HG02610 (cell line): ENCODE results near the gene IFT81.
"Not testable (repeated sequence)": the region's sequence is repeated elsewhere in the genome, so short reads cannot be mapped to it uniquely, and the experiment has no call there.

Experiments
- ATAC-seq: cut with Tn5 transposase; IDR thresholded peaks from one replicate; pipeline ENCODE4 v1.9.1; 2021; ENCODE audit warnings: mild to moderate bottlenecking, moderate library complexity; ENCODE audit not compliant: unreplicated experiment

The IFT81 gene

GRCh38 chr12:110235383-110235782 lies 111.2 kb downstream of the IFT81 start:
- no peak for ATAC-seq

- ATAC-seq, result no peak
Measured at GRCh38 chr12:110243227-110243626, 119.1 kb downstream of the IFT81 start.

DNA sequence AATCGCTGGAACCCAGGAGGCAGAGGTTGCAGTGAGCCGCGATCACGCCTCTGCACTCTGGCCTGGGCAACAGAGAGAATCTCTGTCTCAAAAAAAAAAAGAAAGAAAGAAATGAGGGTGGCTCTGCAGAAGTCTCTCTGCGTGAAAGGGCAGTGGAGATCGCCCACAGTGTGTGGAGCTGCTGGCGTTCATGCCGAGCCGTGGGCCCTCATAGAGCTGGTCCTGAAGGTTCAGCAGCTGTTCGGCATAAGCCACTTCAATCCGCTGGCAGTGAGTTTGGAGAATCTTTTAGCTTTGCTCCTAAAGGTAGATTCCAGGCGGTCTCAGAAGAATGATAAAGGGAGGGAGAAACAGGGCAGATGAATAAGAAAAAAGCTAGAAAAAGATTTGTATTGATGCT lies 120.2 kb downstream of the IFT81 start:
- no peak for ATAC-seq

DNA sequence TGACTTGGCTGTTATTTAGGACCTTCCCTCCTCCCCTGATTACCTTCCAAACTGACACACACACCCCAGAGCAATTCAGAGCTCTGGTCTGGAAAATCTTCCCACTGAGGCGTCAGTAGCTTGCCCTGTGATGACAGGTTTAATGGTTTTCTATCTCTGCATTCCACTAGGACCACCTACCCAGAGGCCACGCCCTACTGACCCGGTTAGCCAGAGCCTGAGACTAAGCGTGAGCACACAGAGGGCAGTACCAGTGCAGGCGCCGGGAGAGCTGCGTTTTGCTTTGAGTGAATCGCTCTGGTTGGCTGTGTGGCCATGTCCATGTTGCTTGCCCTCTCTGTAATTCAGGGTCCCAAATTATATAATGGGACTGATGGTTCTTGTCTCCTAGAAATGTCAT lies 120.7 kb downstream of the IFT81 start:
- ATAC-seq, result no peak

GRCh38 chr12:110245369-110245772 lies 121.2 kb downstream of the IFT81 start:
- ATAC-seq, result no peak

DNA sequence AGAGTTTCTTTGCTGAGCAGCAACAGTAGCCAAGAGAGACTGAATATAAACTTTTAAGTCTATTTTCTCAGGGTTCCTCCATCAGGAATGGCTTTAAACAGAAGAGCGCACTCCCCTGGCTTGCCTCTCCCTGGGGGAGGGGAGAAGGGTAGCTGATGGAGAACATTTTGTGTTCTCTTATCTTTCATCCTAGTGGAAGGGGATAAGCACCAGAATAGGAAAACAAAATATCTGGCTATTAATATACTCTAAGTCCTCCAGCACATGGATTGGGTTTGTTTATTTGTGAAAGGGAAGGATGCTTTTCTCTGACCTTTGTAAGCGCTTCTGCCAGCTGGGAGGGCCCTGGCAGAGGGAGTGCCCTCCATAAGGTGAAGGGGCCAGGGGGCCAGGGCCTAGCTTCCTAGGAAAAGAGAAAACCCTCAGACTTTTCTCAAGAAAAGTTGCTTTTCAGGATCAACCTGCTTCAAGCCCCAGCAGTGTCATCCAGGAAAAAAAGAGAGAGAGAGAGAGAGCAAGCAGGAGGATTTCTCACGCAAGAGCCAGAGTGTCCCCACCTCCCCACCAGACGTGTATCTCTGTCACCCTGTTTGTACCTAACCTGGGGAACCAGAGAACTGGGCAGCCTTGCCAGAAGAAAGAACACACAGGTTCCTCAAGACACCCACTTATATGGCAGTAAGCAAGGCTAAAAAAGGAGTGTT lies 122.6 kb downstream of the IFT81 start:
- no peak for ATAC-seq

DNA sequence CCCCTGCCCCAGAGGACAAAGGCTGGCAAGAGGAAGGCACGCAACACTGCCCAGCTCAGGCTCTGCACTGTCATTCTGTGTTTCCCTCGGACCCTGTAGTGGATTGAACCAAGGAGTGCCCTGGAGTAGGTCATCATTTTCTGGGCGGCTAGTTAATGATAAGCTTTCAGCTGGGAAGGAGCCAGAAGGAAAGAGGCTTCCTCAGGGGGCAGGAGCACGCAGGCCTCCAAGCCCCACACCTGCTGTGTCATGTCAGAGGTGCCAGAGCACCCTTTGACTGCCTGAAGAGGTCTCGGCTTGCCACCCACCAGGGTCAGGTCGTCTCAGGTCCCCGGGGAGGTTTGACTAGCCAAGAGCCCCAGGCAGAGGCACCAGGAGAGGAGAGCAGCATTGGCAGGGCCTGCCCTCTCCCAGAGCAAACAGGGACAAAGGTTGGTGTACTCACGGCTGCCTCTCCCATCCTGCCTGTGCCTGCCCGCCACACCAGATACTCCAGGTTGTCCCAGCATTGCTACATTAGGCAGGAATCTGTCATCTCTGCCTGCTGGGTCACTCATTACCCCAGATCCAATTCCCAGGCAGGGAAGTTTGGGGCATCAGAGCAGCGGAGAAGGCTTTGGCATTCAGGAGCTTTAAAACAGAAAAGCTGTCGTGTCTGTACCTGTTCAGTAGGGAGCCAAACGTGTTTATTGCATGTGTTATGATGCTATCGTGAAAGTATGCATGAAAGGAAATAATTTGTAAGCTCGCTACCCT lies 123.4 kb downstream of the IFT81 start:
- ATAC-seq, result no peak

- ATAC-seq, result no peak
Measured at GRCh38 chr12:110248096-110248447, 123.9 kb downstream of the IFT81 start.

GRCh38 chr12:110249105-110249504 lies 124.9 kb downstream of the IFT81 start:
- ATAC-seq, result no peak

DNA sequence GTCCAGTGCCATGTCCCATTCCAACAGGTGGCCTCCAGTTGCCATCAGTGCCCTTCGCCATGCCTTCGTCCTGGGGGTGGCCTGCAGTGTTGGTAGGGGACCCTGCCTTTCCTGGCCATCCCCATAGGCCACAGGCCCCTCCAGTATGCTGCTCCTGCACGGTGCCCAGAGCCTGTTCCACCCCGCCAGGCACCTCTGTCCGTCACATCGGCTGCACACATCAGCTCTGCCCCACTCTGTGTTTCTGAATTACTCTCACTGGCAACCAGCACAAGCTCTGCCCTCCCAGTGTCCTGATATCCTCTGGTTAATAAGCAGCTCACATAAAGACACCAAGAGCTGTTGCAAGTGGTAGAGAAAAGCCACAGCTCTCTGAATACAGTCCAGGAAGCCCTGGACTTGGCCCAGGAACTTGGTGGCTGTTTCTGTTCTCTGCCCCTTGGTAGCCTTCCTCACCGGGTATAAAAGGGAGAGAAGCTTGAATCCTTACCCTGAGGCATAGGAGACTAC lies 125.6 kb downstream of the IFT81 start:
- ATAC-seq, result no peak

- no peak for ATAC-seq
Measured at GRCh38 chr12:110251381-110251780, 127.2 kb downstream of the IFT81 start.

GRCh38 chr12:110252716-110253115 lies 128.6 kb downstream of the IFT81 start:
- no peak for ATAC-seq

- no peak for ATAC-seq
Measured at GRCh38 chr12:110253176-110253575, 129.0 kb downstream of the IFT81 start.

- no peak for ATAC-seq
Measured at GRCh38 chr12:110254971-110255540, 130.9 kb downstream of the IFT81 start.

- not testable (repeated sequence) for ATAC-seq
Measured at GRCh38 chr12:110255890-110256456, 131.8 kb downstream of the IFT81 start.

GRCh38 chr12:110256780-110257431 lies 132.7 kb downstream of the IFT81 start:
- ATAC-seq, result no peak

GRCh38 chr12:110258466-110258865 lies 134.3 kb downstream of the IFT81 start:
- ATAC-seq, result no peak

DNA sequence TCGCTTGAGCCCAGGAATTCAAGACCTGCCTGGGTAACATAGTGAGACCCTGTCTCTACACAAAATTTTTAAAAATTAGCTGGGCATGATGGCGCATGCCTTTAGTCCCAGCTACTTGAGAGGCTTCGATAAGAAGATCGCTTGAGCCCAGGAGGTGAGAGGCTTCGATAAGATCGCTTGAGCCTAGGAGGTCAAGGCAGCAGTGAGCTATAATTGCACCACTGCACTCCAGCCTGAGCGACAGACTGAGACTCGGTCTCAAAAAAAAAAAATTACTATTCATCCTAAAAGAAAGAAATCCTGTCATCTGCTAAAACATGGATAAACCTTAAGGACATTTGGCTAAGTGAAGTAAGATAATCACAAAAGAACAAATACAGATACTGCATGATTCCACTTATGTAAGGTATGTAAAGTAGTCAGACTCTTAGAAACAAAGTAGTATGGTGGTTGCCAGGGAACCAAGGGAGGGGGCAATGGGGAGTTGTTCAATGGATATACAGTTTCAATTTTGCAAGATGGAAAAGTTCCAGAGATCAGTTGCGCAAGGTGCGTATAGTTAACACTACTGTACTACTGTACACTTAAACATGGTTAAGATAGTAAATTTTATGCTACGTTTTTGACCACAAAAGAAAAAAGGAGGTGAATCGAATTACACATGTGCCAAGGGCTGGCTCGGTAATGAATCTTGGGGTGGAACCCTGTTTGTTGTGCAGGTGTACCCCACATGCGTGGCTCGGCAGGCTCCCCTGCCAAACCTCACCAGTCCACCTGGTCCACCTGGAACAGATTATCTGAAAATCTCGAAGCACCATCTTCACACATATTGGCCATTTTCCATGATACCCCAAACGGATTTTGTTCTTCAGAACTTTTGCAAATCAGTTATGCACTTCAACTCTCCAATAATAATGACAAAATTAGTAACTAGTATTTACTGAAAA lies 138.6 kb downstream of the IFT81 start:
- no peak for ATAC-seq

DNA sequence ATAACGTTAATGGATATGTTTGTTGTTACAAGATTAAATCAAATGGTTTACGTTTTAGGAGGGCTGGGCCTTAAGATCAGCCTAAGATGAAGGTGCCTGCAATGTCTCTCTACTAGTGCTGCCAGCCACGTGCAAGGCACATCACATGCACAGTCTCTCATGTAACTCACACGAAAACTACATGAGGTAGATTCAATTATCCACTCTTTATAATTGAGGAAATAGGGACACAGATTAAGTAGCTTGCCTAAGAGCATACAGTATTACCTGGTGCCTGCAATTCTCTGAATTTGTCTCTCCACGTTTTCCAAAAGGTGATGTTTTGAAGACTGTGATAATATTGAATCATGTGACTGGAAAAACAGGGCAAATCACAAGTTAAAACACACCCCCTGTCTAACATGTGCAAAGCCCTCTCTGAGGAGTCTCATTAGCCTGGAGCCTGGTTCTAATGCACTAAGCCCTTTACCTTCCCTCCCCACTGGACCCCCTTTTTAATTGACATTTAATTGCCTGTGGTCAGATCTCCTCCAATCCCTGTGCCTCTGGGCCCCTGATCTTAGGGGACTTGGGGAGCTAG lies 142.3 kb downstream of the IFT81 start:
- ATAC-seq, result no peak
